ENCODE data around the gene GRIK3.

GRCh38 chr1:36816348-36816747 lies 218.0 kb downstream of the GRIK3 start:
- TF ChIP-seq CTCF (IDR thresholded peaks at IDR 0.05) (no peak), POLR2A (IDR thresholded peaks at IDR 0.05) (no peak)
